Stimulated activated naive CD8-positive, alpha-beta T cell treated with anti-CD3 and anti-CD28 coated beads, Interleukin-15, amount 100 ng/mL, for 72 hours (primary cell): ENCODE data around the gene MAP9.
A peak's percentile ranks its signal among the peaks of the same experiment; 100 is the strongest.
"Not testable (repeated sequence)": the region's sequence is repeated elsewhere in the genome, so short reads cannot be mapped to it uniquely, and the experiment has no call there.

Experiments used
- ATAC-seq: fragments of 150-1000 bp; cut with Tn5 transposase; 2 replicates; pipeline ENCODE4 v1.10.0; 2021; ENCODE audit warnings: mild to moderate bottlenecking, moderate library complexity
- DNase-seq, 2 donors: peaks; one replicate each; pipeline ENCODE4 v3.0.0; 2021 to 2022
- H3K27ac Mint-ChIP-seq, 2 donors: one replicate each; pipeline ENCODE4 v1.8.0; 2022; ENCODE audit warnings: mild to moderate bottlenecking in 2 of 2, mixed read lengths in 2 of 2, moderate library complexity in 2 of 2
- H3K27me3 Mint-ChIP-seq: one replicate; pipeline ENCODE4 v1.8.0; 2022; ENCODE audit warnings: mixed read lengths
- H3K4me1 Mint-ChIP-seq: one replicate; pipeline ENCODE4 v1.8.0; 2022; ENCODE audit warnings: mild to moderate bottlenecking, mixed read lengths
- H3K4me3 Mint-ChIP-seq, 2 donors: one replicate each; pipeline ENCODE4 v1.8.0; 2022; ENCODE audit warnings: mild to moderate bottlenecking in 2 of 2, mixed read lengths in 2 of 2, moderate library complexity in 1 of 2
- H3K9me3 Mint-ChIP-seq, 2 donors: one replicate each; pipeline ENCODE4 v1.8.0; 2022; ENCODE audit warnings: mixed read lengths in 2 of 2

Gene MAP9

DNA sequence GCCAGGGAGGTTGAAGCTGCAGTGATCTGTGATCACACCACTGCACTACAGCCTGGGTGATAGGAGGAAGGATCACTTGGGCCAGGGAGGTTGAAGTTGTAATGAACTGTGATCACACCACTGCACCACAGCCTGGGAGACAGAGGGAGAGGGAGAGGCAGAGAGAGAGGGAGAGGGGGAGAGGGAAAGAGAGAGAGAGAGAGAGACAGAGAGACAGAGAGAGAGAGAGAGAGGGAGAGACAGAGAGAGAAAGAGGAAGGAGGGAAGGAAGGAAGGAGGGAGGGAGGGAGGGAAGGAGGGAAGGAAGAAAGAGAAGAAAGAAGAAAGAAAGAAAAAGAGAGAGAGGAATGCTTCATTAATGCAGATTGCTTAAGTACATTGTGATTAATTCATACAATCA lies 15.2 kb upstream of the MAP9 start:
- DNase-seq = no peak
- Mint-ChIP-seq H3K27ac (no peak overlapping the region), H3K4me1 (no peaks in the 10 kb centered on the region), H3K27me3 (peaks cover 7% of the 10 kb centered on the region), H3K4me3 (no peak overlapping the region), H3K9me3 (no peaks in the 10 kb centered on the region)
- no peak for ATAC-seq

DNA sequence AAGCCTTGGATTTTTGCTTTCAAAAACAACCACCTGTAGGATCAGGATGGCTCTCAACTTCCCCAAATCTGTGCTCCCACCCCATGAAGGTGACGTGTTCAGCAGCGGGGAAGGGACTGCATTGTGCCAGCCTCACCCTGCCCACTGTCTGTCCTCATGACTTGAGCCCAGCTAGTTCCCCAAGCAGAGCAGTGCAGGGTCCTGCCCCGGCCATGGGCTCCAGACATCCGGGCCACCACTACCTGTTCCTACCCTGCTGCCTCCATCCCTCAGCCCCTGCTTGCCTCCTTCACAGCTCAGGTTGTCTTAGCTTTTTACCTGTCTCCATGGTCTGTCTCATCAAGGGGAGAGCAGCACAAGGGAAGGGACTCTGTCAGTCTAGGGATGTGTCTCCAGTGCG lies 11.4 kb upstream of the MAP9 start:
- Mint-ChIP-seq H3K4me3 (no peak overlapping the region), H3K27me3 (no peaks in the 10 kb centered on the region), H3K9me3 (no peaks in the 10 kb centered on the region), H3K4me1 (no peaks in the 10 kb centered on the region), H3K27ac (no peak overlapping the region)
- DNase-seq = no peak
- ATAC-seq = no peak

DNA sequence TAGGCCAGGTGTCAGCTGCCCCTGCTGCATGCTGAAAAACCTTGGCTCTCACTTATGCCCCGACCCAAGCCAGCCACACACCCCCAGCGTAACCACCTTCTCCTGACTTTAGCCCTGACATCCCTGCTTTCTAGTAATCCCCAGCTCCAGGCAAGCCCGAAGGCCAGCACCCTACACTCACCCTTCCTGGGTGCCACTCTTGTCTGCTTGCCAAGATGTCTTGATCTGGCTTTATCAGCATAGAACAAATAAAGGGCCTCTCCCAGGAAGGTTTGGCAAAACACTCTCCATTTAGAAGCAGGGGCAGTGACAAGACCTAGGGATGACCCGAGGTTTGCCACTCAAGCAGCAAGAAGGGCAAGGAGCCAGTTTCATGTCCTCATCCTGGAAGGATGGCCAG lies 6.8 kb upstream of the MAP9 start:
- no peak for DNase-seq
- ATAC-seq = peak; percentile 18
- Mint-ChIP-seq H3K4me1 (no peaks in the 10 kb centered on the region), H3K9me3 (no peaks in the 10 kb centered on the region), H3K27me3 (no peaks in the 10 kb centered on the region), H3K27ac (peak overlapping the region in 1 of 2 donors; percentile 94), H3K4me3 (no peak overlapping the region)

DNA sequence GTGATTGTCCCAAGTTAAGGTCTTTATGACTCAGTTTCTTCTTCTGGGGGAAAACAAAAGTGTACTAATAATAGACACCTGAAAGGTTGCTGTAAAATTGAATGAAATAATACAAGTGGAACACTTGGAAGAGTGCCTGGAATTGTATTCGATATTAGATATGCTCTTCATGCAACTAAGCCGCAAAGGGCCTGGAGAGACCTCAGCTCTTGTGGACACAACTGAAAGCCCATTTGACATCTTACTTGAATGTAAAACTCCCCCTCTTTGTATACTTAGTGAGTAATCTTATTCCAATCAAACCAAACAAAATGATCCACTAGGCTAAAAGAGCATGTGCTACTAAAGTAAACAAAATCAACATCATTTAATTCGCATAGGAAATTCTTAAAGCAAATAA lies 511 bp upstream of the MAP9 start:
- no peaks in the 10 kb centered on the region for H3K27me3 Mint-ChIP-seq
- DNase-seq = no peak
- no peaks in the 10 kb centered on the region for H3K9me3 Mint-ChIP-seq
- no peak overlapping the region for H3K27ac Mint-ChIP-seq
- H3K4me3 Mint-ChIP-seq = peak overlapping the region; percentile 89 to 96
- peaks cover 8% of the 10 kb centered on the region for H3K4me1 Mint-ChIP-seq
- ATAC-seq = no peak

DNA sequence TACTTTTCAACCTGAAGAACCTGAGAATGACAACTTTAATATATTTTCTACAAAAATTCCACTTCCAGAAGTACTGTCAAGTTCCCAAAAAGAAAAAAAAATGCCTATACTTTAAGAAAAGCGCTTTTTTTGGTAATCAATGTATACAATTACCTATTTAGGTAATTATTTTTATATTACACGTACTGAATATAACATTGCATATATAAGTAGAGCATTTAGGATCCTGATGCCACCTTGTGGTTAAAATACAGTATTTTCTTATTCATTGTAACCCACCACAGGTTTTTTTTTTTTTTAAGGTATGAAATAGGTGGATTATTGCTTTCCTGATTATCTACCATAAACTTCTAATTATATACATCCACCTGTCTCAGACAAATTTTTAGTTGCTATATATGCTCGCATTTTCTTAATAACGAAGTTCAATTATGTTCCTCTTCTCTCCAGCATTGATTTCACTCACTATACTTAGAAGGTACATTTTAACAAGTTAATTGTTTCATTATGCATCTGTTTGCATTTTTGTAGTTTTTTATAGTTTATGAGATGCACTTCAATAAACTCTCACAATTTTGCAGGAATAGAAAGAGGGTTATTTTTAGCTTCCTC lies 5.2 kb downstream of the MAP9 start:
- ATAC-seq (no peak), DNase-seq (no peak)
- no peaks in the 10 kb centered on the region for H3K9me3 Mint-ChIP-seq
- no peak overlapping the region for H3K4me3 Mint-ChIP-seq
- no peak overlapping the region for H3K27ac Mint-ChIP-seq
- H3K4me1 Mint-ChIP-seq = peaks cover 8% of the 10 kb centered on the region
- no peaks in the 10 kb centered on the region for H3K27me3 Mint-ChIP-seq

DNA sequence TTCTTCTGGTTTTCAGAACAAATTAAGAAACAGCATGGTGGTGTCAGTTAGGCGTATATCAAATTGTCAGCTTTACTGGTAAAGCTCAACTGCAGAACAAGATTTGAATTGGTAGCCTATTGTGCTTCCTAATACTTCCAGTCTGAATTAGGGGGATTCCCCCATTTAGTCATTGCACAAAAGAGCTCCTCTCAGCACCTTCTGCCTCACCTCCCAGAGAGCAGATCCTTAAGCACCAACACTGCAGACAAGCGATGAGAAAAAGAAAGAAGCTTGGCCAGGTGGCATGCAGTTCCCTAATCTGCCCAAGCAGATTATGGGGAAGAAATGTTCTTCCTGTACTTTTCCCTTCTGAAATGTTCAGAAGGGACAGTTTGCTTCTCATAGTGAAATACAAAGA lies 9.2 kb downstream of the MAP9 start:
- Mint-ChIP-seq H3K4me1 (no peaks in the 10 kb centered on the region), H3K4me3 (no peak overlapping the region), H3K9me3 (no peaks in the 10 kb centered on the region), H3K27me3 (no peaks in the 10 kb centered on the region), H3K27ac (no peak overlapping the region)
- DNase-seq (no peak), ATAC-seq (no peak)

DNA sequence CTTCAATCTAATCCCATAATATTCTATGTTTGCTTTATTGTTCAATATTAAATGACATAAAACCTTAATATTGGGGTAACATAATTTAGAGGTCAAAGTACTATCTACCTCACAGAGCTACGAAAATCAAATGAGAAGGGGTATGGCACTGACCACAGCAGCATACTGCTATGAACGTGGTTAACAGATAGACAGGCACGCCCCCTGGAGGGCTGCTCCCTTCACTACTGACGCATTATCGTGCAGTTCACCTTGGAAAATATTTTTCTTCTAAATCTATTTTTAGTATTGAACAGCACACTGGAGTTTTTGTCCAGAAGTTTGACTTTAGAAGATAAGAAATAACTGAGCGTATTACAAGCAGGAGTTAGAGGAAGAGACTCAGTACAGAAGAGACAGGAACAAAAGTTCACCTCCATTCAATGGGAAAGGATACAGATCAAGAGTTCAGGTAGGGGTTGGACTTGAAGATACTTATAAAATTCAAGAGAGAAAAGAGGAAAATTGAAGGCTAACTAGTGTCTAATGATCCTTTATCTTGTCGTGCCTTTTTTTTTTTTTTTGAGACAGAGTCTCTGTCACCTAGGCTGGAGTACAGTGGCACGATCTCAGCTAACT lies 22.7 kb downstream of the MAP9 start:
- peaks cover 4% of the 10 kb centered on the region for H3K4me1 Mint-ChIP-seq
- no peaks in the 10 kb centered on the region for H3K27me3 Mint-ChIP-seq
- H3K4me3 Mint-ChIP-seq = no peak overlapping the region
- H3K9me3 Mint-ChIP-seq = no peaks in the 10 kb centered on the region
- ATAC-seq (peak; percentile 80), DNase-seq (peak; percentile 20 to 21)
- H3K27ac Mint-ChIP-seq = no peak overlapping the region

DNA sequence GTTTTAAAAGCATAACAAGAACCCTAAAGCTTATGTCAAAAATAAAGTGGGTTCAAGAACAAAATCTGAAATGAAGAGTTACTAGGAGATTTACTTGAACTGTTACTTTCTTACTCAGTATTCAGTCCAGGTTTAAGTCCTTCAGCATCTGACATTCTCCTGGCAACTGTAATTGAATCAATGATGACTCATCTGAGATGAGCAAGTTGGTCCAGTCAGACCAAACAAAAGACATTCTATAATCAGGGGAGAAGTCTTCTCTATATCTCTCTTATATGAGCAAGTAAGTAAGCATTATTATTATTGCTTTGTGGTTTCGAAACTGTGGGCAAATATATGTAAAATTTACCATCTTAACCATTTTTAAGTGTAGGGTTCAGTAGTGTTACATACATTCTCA lies 34.6 kb downstream of the MAP9 start:
- no peak overlapping the region for H3K4me3 Mint-ChIP-seq
- peaks cover 11% of the 10 kb centered on the region for H3K27me3 Mint-ChIP-seq
- H3K27ac Mint-ChIP-seq = no peak overlapping the region
- no peaks in the 10 kb centered on the region for H3K4me1 Mint-ChIP-seq
- H3K9me3 Mint-ChIP-seq = peaks cover 0 to 3% of the 10 kb centered on the region in 2 donors
- ATAC-seq (no peak), DNase-seq (no peak)

DNA sequence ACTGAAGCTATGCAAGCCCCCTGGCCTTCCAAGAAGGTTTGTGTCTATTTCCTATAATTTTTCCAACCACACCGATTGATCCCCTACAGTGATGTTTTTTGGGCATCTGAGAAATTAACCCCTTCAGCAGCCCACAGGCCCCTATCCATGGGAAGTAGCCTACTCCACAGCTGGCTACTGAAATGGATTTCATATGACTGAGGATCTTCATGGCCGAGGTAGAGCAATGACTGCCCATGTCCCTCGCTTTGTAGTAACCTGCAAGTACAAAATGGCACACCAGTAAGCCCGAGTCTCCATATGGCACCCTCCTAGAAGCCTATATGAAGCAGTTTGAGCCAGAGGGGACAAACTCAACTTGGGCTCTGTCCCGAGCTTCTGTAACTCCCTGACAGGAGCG lies 36.8 kb downstream of the MAP9 start:
- no peak for ATAC-seq

DNA sequence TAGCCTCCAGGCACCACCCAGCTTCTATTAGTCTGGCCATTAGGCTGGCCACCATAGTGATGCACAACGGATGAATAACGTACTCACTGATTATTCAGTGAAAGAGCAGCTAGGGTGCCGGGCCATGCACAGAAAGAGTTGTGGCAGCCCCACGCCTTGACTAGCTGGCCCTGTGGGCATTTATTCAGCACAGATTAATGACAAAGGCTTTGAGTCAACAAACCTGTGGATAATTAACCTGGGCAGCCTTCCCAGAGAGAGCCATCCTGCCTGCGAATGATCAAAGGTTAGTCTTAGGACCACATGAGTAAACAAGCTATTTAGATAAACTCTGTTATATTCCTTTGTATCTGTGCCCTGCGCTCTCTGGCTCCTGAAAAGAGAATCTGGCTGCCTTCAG lies 37.2 kb downstream of the MAP9 start:
- no peak overlapping the region for H3K4me3 Mint-ChIP-seq
- no peak for DNase-seq

More for the DNA sequence above, 36.8 kb downstream of the MAP9 start:
- H3K27ac Mint-ChIP-seq = no peak overlapping the region
- DNase-seq = no peak
- peaks cover 23% of the 10 kb centered on the region for H3K27me3 Mint-ChIP-seq
- H3K9me3 Mint-ChIP-seq = peaks cover 3 to 5% of the 10 kb centered on the region in 2 donors
- H3K4me3 Mint-ChIP-seq = no peak overlapping the region
- no peaks in the 10 kb centered on the region for H3K4me1 Mint-ChIP-seq

DNA sequence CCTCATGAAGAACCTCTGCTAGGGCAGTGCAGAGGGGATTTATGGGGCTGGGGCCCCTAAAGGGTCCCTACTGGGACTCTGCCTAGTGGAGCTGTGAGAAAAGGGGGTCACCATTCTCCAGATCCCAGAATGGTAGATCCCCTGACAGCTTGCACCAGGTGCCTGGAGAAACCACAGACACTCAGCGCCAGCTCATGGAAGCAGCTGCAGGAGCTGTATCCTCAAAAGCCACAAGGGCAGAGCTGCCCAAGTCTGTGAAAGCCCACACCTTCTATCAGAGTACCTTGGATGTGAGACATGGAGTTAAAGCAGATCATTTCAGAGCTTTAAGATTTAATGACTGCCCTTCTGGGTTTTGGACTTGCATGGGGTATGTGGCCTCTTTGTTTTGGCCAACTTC lies 38.6 kb downstream of the MAP9 start:
- Mint-ChIP-seq H3K4me1 (no peaks in the 10 kb centered on the region), H3K4me3 (no peak overlapping the region), H3K27me3 (peaks cover 23% of the 10 kb centered on the region), H3K27ac (no peak overlapping the region), H3K9me3 (peaks cover 3 to 5% of the 10 kb centered on the region in 2 donors)
- ATAC-seq (no peak), DNase-seq (no peak)

More for the DNA sequence above, 37.2 kb downstream of the MAP9 start:
- ATAC-seq = no peak
- Mint-ChIP-seq H3K9me3 (peaks cover 3 to 5% of the 10 kb centered on the region in 2 donors), H3K4me1 (no peaks in the 10 kb centered on the region), H3K27me3 (peaks cover 23% of the 10 kb centered on the region), H3K27ac (peak overlapping the region in 1 of 2 donors; percentile 33)

DNA sequence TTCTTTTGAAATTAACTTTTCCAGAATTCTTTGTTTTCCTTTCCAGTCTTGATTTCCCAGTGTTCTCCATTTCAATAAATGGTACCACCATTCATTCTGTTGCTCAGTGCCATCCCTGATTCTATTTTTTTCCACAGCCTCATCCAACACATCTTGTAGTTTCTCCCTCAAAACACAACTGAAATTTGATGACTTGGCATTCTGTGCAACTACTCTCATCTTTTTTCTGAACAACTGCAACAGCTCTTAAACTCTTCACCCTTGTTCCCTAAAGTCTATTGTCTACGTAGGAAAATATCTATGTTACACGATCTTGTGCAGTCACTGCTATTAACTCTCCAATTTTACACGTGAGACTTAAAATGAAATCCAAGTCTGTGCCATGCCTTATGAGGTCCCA lies 40.5 kb downstream of the MAP9 start:
- H3K4me1 Mint-ChIP-seq = no peaks in the 10 kb centered on the region
- H3K27me3 Mint-ChIP-seq = peaks cover 23% of the 10 kb centered on the region
- H3K27ac Mint-ChIP-seq = no peak overlapping the region
- no peak for DNase-seq
- H3K4me3 Mint-ChIP-seq = no peak overlapping the region
- ATAC-seq = no peak
- H3K9me3 Mint-ChIP-seq = peaks cover 3 to 5% of the 10 kb centered on the region in 2 donors

DNA sequence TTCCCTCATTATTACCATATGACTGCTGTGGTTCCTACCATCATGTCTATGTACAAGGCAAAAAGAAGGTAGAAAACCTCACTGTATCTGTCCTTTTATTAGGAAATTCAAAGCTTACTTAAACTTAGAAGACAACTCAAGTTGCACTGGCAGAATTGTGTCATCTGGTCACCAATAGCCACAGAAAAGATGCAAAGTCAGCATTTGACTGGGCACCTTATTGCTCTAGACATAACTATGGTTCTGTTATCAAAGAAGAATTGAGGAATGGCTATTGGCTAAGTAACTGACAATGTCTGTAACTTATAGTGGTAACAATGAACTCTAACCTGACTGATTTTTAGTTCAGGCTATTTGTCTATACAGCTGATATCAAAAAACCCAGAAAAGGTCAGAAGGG lies 45.3 kb downstream of the MAP9 start:
- Mint-ChIP-seq H3K9me3 (peaks cover 0 to 5% of the 10 kb centered on the region in 2 donors), H3K27ac (no peak overlapping the region), H3K4me3 (no peak overlapping the region), H3K4me1 (no peaks in the 10 kb centered on the region), H3K27me3 (peaks cover 15% of the 10 kb centered on the region)
- DNase-seq (no peak), ATAC-seq (no peak)

DNA sequence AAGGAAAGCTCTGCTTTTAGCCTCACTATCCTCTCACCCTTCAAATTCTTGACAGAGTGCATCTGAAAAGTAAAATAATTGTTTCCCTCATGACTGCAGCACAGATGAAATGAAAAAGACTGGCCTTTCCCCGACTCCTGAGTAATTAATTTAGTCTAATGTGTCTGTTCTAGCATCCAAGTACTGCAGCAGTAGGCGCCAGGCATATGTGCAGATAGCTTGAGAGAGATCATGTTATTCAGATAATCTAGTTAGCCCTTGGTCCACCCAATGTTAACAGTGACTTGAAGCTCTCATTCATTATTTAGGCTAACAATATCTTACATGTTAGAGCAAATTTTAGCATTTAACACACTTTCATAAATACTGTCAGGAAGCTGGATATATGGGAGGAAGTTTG lies 54.0 kb downstream of the MAP9 start:
- ATAC-seq = no peak
- Mint-ChIP-seq H3K4me3 (no peak overlapping the region), H3K27me3 (peaks cover 31% of the 10 kb centered on the region), H3K9me3 (no peaks in the 10 kb centered on the region), H3K27ac (no peak overlapping the region), H3K4me1 (no peaks in the 10 kb centered on the region)
- DNase-seq = no peak

DNA sequence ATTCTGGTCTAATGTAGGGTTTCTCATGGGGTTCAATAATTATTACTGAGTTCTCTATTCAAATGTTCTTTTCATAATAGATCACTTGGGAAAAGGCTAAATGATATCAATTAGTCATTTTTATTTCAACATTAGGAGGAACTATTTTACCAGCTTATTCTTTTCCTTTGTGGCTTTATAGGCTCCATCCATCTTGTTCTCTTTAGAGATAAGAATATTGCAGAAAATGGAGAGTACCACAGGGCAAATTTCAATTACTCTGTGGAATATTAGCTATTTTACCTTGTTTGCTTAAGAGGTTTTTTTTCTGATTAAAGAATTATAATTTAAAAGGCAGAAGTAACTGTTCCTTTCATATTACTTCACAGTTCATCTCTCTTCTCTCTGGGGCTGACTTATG lies 55.8 kb downstream of the MAP9 start:
- no peak overlapping the region for H3K4me3 Mint-ChIP-seq
- no peak for DNase-seq
- H3K27ac Mint-ChIP-seq = no peak overlapping the region
- no peaks in the 10 kb centered on the region for H3K4me1 Mint-ChIP-seq
- ATAC-seq = no peak
- H3K27me3 Mint-ChIP-seq = peaks cover 19% of the 10 kb centered on the region
- H3K9me3 Mint-ChIP-seq = no peaks in the 10 kb centered on the region

DNA sequence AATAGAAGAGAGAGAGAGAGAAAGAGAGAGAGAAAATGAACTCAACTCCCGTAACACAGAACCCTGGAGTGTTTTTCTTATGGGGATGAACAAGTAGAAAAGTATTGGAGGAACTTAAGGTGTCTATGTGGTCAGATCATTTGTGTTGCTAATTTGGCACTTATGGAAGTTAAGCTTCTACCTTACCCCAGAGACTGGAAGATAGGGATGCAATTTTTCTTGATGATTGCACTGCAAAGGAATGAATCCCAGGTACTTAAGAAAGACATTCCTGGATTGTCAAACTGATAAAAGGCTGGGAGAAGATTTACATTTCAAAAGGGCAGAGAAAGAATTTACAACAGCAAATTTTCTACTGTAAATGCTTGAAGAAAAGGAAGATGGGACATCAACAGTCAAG lies 57.2 kb downstream of the MAP9 start:
- DNase-seq (no peak), ATAC-seq (no peak)
- Mint-ChIP-seq H3K4me3 (no peak overlapping the region), H3K4me1 (no peaks in the 10 kb centered on the region), H3K27me3 (peaks cover 16% of the 10 kb centered on the region), H3K9me3 (peaks cover 0 to 2% of the 10 kb centered on the region in 2 donors), H3K27ac (no peak overlapping the region)

DNA sequence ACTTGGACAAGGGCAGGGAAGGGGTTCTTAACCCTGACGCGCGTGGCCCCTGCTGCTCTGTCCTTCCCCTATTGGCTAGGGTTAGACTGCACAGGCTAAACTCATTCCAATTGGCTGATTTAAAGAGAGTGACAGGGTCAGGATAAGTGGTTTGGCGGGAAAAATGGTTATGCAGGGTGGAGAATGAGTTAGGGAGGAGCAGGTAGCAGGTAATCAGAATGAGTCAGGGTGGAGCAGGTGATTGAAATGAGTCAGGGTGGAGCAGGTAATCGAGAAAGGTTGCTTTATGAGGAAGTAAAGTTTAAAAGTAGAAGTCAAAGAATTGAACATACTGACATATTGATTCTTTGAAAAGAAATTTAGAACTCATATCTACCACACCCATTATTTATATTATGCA lies 64.7 kb downstream of the MAP9 start:
- not testable (repeated sequence) for H3K9me3 Mint-ChIP-seq, H3K4me3 Mint-ChIP-seq, H3K27ac Mint-ChIP-seq, DNase-seq, ATAC-seq, H3K4me1 Mint-ChIP-seq
- peaks cover 25% of the 10 kb centered on the region for H3K27me3 Mint-ChIP-seq
